ENCODE results near the gene COL6A2.

DNA sequence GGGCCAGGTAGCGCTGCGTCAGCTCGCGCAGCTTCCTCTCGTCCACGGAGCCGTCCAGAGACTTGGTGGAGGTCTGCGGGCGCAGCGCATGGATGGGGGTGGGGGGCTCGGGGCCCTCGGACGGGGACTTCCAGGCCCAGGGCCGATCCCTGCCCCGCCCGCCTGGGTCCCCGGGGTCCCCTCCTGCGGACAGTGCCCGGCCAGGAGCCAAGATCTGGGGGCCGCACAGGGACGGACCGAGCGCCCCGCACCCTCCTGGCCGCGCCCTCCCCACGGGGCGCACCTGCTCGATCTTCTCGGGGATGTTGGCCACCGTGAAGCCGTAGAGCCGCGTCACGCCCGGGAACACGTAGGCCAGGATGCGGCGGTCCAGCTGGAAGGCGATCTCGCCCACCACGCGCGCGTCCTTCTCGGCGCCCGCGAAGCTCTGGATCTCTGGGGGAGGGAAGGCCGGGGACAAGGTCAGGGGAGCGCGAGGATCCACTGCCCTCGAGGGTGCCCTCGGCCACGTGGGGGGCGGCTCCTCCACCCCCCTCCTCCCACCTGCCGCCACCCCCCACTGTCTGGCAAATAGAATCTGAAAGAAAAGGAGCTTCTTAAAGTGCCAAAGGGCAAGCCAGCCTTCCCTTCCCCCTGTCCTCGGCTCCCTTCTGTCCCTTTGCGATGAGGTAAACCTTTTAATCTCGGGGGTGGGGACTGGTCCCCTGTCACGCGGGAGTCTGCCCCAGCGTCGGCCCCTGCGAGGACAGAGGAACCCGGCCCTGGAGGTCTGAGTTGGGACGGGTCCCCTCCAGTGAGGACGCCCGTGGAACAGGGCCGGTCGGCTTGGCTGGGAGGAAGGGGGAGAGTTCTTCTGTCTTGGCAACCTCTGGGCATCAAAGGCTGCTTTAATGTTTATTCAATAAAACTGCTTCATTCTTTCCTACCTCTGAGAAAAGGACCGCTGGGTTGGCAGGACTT, 64.0 kb downstream of the COL6A2 start:
- TF ChIP-seq, protein P1, sequence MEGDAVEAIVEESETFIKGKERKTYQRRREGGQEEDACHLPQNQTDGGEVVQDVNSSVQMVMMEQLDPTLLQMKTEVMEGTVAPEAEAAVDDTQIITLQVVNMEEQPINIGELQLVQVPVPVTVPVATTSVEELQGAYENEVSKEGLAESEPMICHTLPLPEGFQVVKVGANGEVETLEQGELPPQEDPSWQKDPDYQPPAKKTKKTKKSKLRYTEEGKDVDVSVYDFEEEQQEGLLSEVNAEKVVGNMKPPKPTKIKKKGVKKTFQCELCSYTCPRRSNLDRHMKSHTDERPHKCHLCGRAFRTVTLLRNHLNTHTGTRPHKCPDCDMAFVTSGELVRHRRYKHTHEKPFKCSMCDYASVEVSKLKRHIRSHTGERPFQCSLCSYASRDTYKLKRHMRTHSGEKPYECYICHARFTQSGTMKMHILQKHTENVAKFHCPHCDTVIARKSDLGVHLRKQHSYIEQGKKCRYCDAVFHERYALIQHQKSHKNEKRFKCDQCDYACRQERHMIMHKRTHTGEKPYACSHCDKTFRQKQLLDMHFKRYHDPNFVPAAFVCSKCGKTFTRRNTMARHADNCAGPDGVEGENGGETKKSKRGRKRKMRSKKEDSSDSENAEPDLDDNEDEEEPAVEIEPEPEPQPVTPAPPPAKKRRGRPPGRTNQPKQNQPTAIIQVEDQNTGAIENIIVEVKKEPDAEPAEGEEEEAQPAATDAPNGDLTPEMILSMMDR (conservative IDR thresholded peaks at IDR 0.05) = no peak
- TF ChIP-seq EZH2 (IDR thresholded peaks at IDR 0.05; ENCODE audit: low read depth) = no peak
